ENCODE measurements around the gene PBX4. TPM values are rescaled to one million over a fixed set of nuclear protein-coding genes. Genes with fewer than 3 reads are reported as not detected.
A peak's percentile ranks its signal among the peaks of the same experiment; 100 is the strongest.

PBX4 gene
- total and polyA plus RNA-seq, 10 donors = 4.4 to 17.8 (median 9.7) TPM

DNA sequence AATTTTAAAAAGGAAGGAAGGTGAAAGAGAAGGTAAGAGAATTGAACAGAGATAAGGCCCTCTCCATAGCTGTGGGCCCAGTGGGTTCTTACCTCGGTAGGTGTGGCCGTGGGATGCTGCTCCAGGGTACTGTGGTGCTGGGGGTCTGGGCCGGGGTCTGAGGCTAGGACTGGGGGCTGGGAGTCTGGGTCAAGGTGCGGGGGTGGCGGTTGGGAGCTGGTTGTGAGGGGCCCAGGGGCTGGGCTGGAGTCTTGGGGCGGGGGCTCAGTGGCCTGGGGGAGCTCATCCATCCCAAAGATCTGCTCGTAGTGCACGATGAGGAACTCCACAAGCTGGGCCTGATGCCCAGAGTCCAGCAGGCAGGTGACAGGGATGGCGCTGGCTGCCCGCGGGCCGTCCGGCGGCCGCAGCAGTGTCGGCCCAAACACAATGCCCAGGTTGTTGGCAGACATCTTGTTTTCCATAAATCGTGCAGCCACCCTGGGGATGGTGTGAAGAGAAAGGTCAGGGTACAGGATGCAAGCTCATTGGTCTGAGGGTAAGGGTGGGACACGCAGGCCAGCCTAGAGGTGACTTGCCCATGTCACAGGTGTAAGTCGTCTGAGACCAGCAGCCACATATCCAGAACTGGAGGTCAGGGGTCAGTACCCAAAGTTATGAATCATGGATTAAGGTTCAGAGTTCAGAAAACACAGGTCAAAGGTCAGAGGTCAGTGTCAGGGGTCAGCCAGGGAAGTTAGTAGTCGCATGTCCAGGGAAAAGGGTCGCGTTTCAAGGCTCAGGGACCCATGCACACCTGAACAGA lies 15.4 kb upstream of the PBX4 start:
- no peak for TF ChIP-seq POLR2A (IDR thresholded peaks at IDR 0.05)
- TF ChIP-seq POLR2AphosphoS5 (IDR thresholded peaks at IDR 0.05) = peak in 1 of 3 donors; percentile 49
- no peak for DNase-seq
- 95 to 97% (median 96%) methylated on average over 21 to 22 of the region's 22 CpGs for WGBS, 5 donors
- intact Hi-C loops (cut with DNase I; ENCODE audit: low total_unique reads) = no loop called here
- Histone ChIP-seq H3K36me3 (peaks cover 0 to 98% (median 83%) of the 10 kb centered on the region in 6 donors), H3K4me1 (peaks cover 0 to 38% (median under 1%) of the 10 kb centered on the region in 6 donors), H3K27ac (no peak overlapping the region), H3K4me3 (no peak overlapping the region), H3K27me3 (replicated peaks in 1 of 7) (peaks cover 0 to under 1% (median 0%) of the 10 kb centered on the region in 7 donors), H3K9me3 (no peaks in the 10 kb centered on the region)

DNA sequence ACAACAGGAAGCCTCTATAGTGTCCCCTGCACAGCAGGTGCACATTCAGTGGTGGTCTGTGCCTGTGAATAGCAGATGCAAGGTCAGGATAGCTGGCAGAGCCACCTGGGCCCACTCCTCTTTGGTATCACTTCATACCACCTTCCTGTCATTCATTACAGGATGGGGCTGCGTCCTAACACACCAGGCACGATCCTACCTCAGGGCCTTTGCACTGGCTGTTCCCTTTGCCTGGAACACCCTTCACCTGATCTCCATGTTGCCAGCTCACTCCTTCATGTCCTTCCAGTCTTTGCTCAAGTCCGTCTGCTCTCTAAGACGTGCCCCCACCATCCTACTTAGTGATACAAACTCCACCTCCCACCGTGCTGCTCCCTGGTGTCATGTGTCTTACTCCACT lies 14.2 kb upstream of the PBX4 start:
- intact Hi-C loops (cut with DNase I; ENCODE audit: low total_unique reads) = no loop called here
- H3K4me3 ChIP-seq = no peak overlapping the region
- H3K36me3 ChIP-seq = peaks cover 0 to 86% (median 71%) of the 10 kb centered on the region in 6 donors
- TF ChIP-seq POLR2AphosphoS5 (IDR thresholded peaks at IDR 0.05) (no peak), POLR2A (IDR thresholded peaks at IDR 0.05) (no peak), CTCF (IDR thresholded peaks at IDR 0.05 in 8 of 11, conservative IDR thresholded peaks at IDR 0.05 in 3 of 11) (no peak)
- peaks cover 0 to 48% (median 10%) of the 10 kb centered on the region in 6 donors for H3K4me1 ChIP-seq
- no peak overlapping the region for H3K27ac ChIP-seq
- no peak for DNase-seq
- WGBS, 5 donors = 85 to 94% (median 86%) methylated on average over 5 of the region's 5 CpGs
- peaks cover 0 to 13% (median 6%) of the 10 kb centered on the region in 7 donors for H3K27me3 ChIP-seq (replicated peaks in 1 of 7)
- H3K9me3 ChIP-seq = no peaks in the 10 kb centered on the region

GRCh38 chr19:19631346-19631745 lies 12.9 kb upstream of the PBX4 start:
- Histone ChIP-seq H3K27me3 (replicated peaks in 1 of 7) (peaks cover 0 to 18% (median 6%) of the 10 kb centered on the region in 7 donors), H3K4me1 (peaks cover 0 to 53% (median 21%) of the 10 kb centered on the region in 6 donors), H3K9me3 (no peaks in the 10 kb centered on the region), H3K4me3 (no peak overlapping the region), H3K27ac (peak overlapping the region in 1 of 8 donors; percentile 38), H3K36me3 (peaks cover 0 to 80% (median 57%) of the 10 kb centered on the region in 6 donors)
- 91 to 98% (median 96%) methylated on average over 7 of the region's 7 CpGs for WGBS, 5 donors
- TF ChIP-seq POLR2AphosphoS5 (IDR thresholded peaks at IDR 0.05) (peak in 1 of 3 donors; percentile 35), CTCF (IDR thresholded peaks at IDR 0.05 in 8 of 11, conservative IDR thresholded peaks at IDR 0.05 in 3 of 11) (no peak)
- DNase-seq = no peak
- intact Hi-C loops (cut with DNase I; ENCODE audit: low total_unique reads) = no loop called here

DNA sequence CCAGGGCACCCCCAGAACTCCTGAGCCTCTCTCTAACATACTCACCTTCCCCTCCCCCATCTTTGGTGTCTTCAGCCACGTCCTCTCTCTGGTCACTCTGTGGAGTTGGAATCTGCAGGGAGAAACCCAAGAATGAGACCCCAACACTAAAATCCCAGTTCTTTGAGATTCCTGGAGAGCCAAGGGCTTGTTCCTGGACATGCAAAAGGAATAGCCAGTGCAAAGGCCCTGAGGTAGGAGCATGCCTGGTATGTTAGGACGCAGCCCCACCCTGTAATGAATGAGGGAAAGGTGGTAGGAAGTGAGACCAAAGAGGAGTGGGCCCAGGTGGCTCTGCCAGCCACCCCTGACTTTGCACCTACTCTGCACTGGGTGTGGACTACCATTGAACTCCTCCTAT lies 11.9 kb upstream of the PBX4 start:
- no peak for DNase-seq
- 89 to 100% (median 95%) methylated on average over 2 of the region's 2 CpGs for WGBS, 5 donors
- TF ChIP-seq POLR2AphosphoS5 (IDR thresholded peaks at IDR 0.05) = no peak
- TF ChIP-seq CTCF (IDR thresholded peaks at IDR 0.05 in 8 of 11, conservative IDR thresholded peaks at IDR 0.05 in 3 of 11) = no peak
- TF ChIP-seq POLR2A (IDR thresholded peaks at IDR 0.05) = no peak
- Histone ChIP-seq H3K4me1 (peaks cover 0 to 59% (median 22%) of the 10 kb centered on the region in 6 donors), H3K9me3 (no peaks in the 10 kb centered on the region), H3K27ac (peak overlapping the region in 1 of 8 donors; percentile 9), H3K4me3 (no peak overlapping the region), H3K36me3 (peaks cover 0 to 75% (median 49%) of the 10 kb centered on the region in 6 donors), H3K27me3 (replicated peaks in 1 of 7) (peaks cover 0 to 18% (median 6%) of the 10 kb centered on the region in 7 donors)
- intact Hi-C loops (cut with DNase I; ENCODE audit: low total_unique reads) = no loop called here
